KBM-7 (cell line): Measurements from ENCODE around the gene JAZF1.

Source experiments
- DNase-seq: peaks from one replicate; pipeline ENCODE4 v3.0.0-alpha.2; 2015
- in situ Hi-C: fragments of 300-500 bp; cut with MboI; formaldehyde crosslinking; loops from 2 replicates; pipeline ENCODE4 v1.14.3; 2020; ENCODE audit warnings: low sequenced_read_pairs, low pct_unique_long_range_greater_than_20kb, mixed read lengths

Gene JAZF1

GRCh38 chr7:28195910-28196620 lies 15.5 kb upstream of the JAZF1 start:
- DNase-seq = no peak
- in situ Hi-C loops = no loop called here

- DNase-seq = no peak
- in situ Hi-C loops = no loop called here
Measured at GRCh38 chr7:28192786-28193585, 12.4 kb upstream of the JAZF1 start.

- DNase-seq = no peak
- in situ Hi-C loops = no loop called here
Measured at GRCh38 chr7:28191751-28192150, 11.2 kb upstream of the JAZF1 start.

GRCh38 chr7:28191184-28191583 lies 10.6 kb upstream of the JAZF1 start:
- no peak for DNase-seq

GRCh38 chr7:28190077-28190710 lies 9.6 kb upstream of the JAZF1 start:
- DNase-seq = no peak
- in situ Hi-C loops = no loop called here

More at GRCh38 chr7:28191184-28191583, 10.6 kb upstream of the JAZF1 start:
- in situ Hi-C loops = no loop called here

GRCh38 chr7:28187012-28187411 lies 6.4 kb upstream of the JAZF1 start:
- in situ Hi-C loops = no loop called here
- DNase-seq = no peak

- DNase-seq = no peak
- in situ Hi-C loops = no loop called here
Measured at GRCh38 chr7:28183627-28184026, 3.0 kb upstream of the JAZF1 start.

- no peak for DNase-seq
- in situ Hi-C loops = no loop called here
Measured at GRCh38 chr7:28182071-28182471, 1.5 kb upstream of the JAZF1 start.

- no peak for DNase-seq
- in situ Hi-C loops = no loop called here
Measured at GRCh38 chr7:28181416-28181815, 821 bp upstream of the JAZF1 start.

- no peak for DNase-seq
- in situ Hi-C loops = no loop called here
Measured at GRCh38 chr7:28180031-28180363, 598 bp downstream of the JAZF1 start.

- peak; percentile 35 for DNase-seq
- in situ Hi-C loops = no loop called here
Measured at GRCh38 chr7:28179120-28180030, 1.2 kb downstream of the JAZF1 start.

- in situ Hi-C loops = no loop called here
- no peak for DNase-seq
Measured at GRCh38 chr7:28178599-28178998, 2.0 kb downstream of the JAZF1 start.

GRCh38 chr7:28177836-28178235 lies 2.8 kb downstream of the JAZF1 start:
- in situ Hi-C loops = no loop called here
- no peak for DNase-seq

GRCh38 chr7:28176645-28177044 lies 4.0 kb downstream of the JAZF1 start:
- no peak for DNase-seq
- in situ Hi-C loops = no loop called here

GRCh38 chr7:28176174-28176573 lies 4.4 kb downstream of the JAZF1 start:
- DNase-seq = no peak
- in situ Hi-C loops = no loop called here

GRCh38 chr7:28174901-28175661 lies 5.5 kb downstream of the JAZF1 start:
- in situ Hi-C loops = no loop called here
- DNase-seq = no peak

- DNase-seq = no peak
- in situ Hi-C loops = no loop called here
Measured at GRCh38 chr7:28174442-28174841, 6.2 kb downstream of the JAZF1 start.

- DNase-seq = no peak
- in situ Hi-C loops = no loop called here
Measured at GRCh38 chr7:28173531-28173930, 7.1 kb downstream of the JAZF1 start.

GRCh38 chr7:28172958-28173357 lies 7.6 kb downstream of the JAZF1 start:
- DNase-seq = no peak
- in situ Hi-C loops = no loop called here
